Lower leg skin (tissue), 3 donors: ENCODE data around the gene SMIM41.

ENCODE experiments used
- POLR2A ChIP-seq, 2 donors: fragments of 450-650 bp; IDR thresholded peaks; one replicate each; pipeline ENCODE4 v1.6.1; 2016 to 2017; ENCODE audit warnings: antibody characterized with exemption in 2 of 2, mild to moderate bottlenecking in 1 of 2, moderate library complexity in 1 of 2
- TF ChIP-seq, protein P1 (sequence below), 3 donors: fragments of 450-650 bp; IDR thresholded peaks; one replicate each; pipeline ENCODE4 v1.5.1; 2016; ENCODE audit warnings: antibody characterized with exemption in 3 of 3, mild to moderate bottlenecking in 3 of 3, moderate library complexity in 2 of 3

DNA sequence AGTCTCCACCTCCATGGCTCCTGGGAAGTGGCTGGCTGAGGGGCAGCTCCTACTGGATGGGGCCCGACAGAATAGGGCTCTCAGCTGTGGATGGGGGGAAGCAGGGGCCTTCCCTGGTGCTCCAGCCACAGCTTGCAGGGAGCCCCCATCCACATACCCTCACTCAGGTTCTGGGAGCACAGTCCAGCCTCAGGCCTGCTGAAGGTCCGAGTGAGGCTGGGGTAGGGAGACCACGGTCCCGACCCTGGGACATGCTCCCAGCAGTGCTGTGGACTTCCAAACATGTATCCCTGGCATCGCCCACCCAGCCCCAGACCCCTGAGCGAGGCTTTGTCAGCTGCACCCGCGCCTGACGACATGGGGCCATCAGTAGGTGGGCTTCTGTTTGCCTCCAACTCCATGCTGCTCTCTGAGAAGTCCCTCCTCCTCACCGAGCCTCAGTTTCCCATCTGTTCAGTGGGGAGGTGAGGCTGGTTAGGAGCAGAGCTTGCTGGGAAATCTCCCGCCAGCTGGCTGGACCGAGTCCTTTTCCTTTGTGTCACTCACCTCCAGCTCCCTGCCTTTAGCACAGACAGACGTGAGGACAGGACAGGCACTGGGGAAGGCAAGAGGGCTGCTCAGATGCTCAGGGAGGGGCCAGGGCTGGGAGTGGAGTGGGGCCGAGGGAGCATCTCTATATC, 18.9 kb upstream of the SMIM41 start:
- TF ChIP-seq, protein P1, sequence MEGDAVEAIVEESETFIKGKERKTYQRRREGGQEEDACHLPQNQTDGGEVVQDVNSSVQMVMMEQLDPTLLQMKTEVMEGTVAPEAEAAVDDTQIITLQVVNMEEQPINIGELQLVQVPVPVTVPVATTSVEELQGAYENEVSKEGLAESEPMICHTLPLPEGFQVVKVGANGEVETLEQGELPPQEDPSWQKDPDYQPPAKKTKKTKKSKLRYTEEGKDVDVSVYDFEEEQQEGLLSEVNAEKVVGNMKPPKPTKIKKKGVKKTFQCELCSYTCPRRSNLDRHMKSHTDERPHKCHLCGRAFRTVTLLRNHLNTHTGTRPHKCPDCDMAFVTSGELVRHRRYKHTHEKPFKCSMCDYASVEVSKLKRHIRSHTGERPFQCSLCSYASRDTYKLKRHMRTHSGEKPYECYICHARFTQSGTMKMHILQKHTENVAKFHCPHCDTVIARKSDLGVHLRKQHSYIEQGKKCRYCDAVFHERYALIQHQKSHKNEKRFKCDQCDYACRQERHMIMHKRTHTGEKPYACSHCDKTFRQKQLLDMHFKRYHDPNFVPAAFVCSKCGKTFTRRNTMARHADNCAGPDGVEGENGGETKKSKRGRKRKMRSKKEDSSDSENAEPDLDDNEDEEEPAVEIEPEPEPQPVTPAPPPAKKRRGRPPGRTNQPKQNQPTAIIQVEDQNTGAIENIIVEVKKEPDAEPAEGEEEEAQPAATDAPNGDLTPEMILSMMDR (IDR thresholded peaks at IDR 0.05): no peak
- TF ChIP-seq POLR2A (IDR thresholded peaks at IDR 0.05): no peak
